ENCODE measurements around the gene TMEM187.

Gene TMEM187

DNA sequence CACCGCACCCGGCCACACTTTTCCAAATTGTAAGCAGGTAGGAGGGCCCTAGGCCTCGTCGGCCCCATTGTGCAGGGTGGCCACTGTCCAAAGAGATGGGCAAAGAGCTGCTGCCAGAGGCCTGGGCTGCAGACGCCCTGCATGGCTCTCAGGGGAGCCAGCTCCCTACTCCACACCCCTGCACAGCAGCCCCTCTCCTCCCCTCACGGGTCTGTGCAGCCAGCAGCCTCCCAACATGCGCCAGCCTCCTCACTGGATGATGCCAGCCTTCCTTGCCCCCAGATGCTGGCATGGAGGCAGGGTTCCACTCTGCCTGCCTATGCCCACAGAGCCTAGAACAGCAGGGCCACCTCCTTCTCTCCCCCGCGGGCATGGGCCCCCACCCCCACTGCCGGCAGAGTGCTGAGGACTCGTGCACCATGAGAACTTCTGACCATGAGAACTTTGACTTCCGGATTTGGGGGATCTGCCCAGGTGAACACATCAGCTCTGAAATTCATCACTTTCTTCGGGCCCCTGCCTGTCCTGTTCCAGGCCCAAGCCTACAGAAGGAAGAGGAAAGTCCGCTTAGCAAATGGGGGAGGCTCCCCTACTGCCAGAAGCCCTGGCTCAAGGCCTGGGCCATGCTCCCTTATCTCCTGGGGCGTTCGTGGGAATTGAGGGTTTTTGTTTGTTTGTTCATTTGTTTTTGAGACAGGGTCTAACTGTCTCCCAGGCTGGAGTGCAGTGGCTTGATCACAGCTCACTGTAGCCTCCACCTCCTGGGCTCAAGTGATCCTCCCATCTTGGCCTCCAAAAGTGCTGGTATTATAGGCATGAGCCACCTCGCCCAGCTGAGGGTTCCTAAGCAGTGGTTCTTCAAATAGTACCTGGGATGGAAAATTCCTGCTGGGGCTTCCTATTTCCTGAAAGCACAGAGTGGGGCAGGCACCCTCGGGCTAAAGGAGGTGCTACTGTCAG is 39.1 kb downstream of the TMEM187 start:
- DNase-seq (ENCODE audit: low spot score in 2 of 2) (no peak), ATAC-seq (no peak)
- H3K4me3 Mint-ChIP-seq, result no peak overlapping the region
- no peaks in the 10 kb centered on the region for H3K9me3 Mint-ChIP-seq
- peak overlapping the region; percentile 60 for H3K27ac Mint-ChIP-seq
- H3K4me1 Mint-ChIP-seq, result peaks cover 7% of the 10 kb centered on the region
- peaks cover 87% of the 10 kb centered on the region for H3K36me3 Mint-ChIP-seq

DNA sequence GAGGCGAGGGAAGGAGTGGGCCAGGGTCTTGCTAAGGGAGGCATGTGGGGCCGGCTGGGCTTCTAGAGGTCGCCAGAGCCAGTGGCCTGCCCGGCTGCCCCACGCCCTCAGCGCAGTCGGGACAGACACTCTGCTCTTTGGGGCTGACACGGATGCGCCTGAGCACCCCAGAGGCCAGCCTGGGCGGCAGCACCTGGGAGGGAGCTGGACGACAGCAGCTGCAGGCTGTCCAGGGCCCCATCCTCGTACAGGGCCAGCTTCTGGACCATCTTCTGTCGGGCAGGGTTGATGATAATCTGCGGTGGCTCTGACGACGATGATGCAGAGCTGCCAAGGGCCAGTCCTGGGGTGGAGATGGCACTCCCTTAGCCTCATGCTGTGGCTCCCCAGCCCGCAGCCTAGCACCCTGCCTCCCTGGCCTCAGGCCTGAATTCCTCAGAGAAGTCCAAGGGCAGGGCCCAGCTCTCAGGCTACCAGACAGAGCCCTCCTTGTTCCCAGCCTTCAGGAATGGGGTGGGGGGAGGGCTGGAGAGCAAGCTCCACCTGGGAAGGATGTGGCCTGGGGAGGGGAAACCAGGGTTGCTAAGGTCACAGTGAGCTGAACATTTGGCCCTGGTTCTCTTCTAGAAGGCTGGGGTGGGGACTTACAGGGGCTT is 39.9 kb downstream of the TMEM187 start:
- H3K4me1 Mint-ChIP-seq, result peaks cover 7% of the 10 kb centered on the region
- no peaks in the 10 kb centered on the region for H3K9me3 Mint-ChIP-seq
- peaks cover 92% of the 10 kb centered on the region for H3K36me3 Mint-ChIP-seq

DNA sequence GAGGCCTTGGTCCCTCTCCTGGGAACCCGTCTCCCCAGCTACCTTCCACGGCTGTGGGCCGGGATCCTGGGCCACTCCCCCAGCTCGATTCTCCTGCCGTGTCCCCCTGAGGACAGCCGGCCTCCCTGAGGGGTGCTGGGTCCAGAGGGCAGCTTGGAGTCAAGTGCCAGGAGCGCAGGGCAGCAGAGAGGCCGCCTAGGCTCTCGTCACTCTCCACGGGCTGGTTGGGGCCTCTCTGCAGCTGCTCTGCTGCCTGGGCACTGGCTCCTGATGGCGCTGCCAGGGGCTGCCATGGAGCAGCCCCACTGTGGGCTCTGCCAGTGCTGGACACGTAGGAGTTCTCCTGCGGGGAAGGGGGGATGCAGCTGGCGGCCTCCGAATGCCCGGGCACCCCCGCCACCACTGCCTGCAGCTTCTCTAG is 40.5 kb downstream of the TMEM187 start:
- DNase-seq (ENCODE audit: low spot score in 2 of 2) (no peak), ATAC-seq (no peak)
- no peak overlapping the region for H3K4me3 Mint-ChIP-seq
- H3K9me3 Mint-ChIP-seq, result no peaks in the 10 kb centered on the region
- peaks cover 92% of the 10 kb centered on the region for H3K36me3 Mint-ChIP-seq
- peaks cover 7% of the 10 kb centered on the region for H3K4me1 Mint-ChIP-seq
- H3K27ac Mint-ChIP-seq, result peak overlapping the region; percentile 48

More for the DNA sequence above, 39.9 kb downstream of the TMEM187 start:
- H3K27ac Mint-ChIP-seq, result peak overlapping the region; percentile 60
- H3K4me3 Mint-ChIP-seq, result no peak overlapping the region
- ATAC-seq (no peak), DNase-seq (ENCODE audit: low spot score in 2 of 2) (no peak)

DNA sequence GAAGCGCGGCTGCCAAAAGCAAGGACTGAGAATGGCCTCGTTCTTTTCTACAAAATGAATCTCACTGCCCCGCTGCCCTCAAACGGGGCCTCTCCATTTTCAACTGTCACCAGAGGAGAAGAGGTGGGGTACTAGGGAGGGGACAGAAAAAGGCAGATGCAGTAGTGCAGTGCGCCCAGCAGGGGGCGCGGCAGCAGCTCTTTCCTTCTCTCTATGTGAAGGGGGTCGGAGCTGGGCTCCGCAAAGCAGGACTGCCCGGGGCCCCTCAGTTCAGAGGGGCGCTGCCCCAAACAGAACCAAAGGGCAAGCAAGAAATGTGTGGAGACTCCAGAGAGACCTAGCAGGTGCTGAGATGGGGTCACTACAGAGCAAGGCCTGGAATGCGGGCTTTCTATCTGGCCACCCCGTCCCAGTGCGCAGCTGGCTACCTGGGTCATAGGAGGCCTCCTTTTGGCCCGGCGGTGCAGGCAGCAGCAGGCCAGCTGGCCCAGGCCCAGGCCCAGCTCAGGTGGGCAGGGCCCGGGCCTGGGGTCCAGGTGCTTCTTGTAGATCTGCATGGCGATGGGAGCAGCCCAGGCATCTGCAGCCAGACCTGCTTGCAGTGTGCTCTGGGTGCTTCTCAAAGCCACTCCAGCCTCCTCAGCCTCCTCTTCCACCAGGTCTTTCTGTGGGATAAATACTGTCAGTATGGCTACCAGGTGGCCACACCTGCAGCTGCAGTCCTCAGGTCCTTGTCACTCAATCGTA is 41.2 kb downstream of the TMEM187 start:
- peaks cover 92% of the 10 kb centered on the region for H3K36me3 Mint-ChIP-seq
- ATAC-seq (peak; percentile 78), DNase-seq (ENCODE audit: low spot score in 2 of 2) (peak in 1 of 2 donors; percentile 65)
- H3K4me3 Mint-ChIP-seq, result no peak overlapping the region
- H3K4me1 Mint-ChIP-seq, result peaks cover 7% of the 10 kb centered on the region
- H3K27ac Mint-ChIP-seq, result peak overlapping the region; percentile 48
- no peaks in the 10 kb centered on the region for H3K9me3 Mint-ChIP-seq

DNA sequence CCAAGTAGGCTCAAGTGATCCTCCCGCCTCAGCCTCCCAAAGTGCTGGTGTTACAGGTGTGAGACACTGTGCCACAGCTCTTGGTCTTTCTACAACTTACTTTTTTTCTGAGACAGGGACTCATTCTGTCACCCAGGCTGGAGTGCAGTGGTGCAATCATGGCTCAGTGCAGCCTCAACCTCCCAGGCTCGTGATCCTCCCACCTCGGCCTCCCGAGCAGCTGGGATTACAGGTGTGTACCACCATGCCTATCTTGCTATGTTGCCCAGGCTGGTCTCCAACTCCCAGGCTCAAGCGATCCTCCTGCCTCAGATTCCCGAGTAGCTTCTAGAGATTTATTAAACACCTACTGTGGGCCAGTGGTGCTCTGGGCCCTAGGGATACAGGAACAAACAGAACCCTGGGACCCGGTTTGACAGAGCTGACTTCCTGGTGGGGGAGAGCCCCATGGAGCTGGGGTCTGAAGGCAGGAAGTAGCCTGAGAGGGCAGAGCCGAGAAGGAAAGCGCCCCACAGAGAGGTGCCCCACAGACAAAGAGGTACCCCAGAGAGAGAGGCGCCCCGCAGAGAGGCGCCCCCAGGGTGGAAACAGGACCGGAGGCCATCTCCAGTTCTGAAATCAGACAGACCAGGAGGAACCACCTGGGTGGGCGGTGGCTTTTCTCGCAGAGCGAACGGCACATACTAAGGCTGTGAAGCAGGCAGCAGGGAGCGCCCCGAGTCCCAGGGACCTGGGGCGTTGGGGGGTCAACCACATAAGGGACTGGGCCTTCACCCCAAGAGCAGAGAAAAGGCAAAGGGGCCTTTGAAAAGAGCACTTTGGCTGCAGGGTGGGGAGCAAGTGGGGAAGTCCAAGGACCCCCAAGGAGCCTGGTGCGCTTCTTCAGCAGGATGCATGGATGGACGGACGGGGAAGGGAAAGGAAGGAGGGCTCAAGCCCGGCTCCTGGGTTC is 42.2 kb downstream of the TMEM187 start:
- ATAC-seq (no peak), DNase-seq (ENCODE audit: low spot score in 2 of 2) (no peak)
- Mint-ChIP-seq H3K9me3 (no peaks in the 10 kb centered on the region), H3K27ac (peak overlapping the region; percentile 48), H3K36me3 (peaks cover 87% of the 10 kb centered on the region), H3K4me3 (no peak overlapping the region), H3K4me1 (peaks cover 7% of the 10 kb centered on the region)

DNA sequence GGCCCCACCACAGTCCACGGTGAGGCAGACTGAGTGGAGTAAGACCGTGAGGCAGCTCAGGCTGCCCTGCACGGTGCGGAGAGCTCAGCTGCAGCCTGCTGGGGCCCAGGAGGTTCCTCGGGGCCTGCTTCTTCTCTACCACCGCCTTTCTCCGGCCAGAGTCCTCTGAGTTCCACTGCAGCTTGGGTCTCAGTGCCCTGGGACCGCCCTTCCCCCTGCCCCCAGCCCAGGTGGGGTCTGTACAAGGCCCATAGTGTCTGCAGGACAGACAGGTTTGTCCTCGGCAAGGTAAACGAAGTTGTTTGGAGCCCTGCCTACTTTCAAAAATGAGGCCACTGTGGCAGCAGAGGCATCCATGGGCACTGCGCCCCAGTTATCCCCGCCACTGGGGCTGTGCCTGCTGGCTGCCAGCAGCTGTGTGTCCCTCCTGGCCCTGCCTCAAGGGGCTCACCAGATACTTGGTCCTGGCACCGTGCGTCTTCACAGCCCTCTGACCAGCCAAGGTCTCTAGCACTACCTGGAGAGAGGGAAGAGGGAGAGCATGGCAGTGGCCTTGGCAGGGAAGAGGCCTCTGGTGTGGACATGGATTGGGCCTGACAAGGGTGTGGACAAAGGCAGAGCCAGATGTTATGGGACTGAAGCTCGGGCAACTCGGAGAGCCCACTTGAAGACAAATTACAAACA is 43.2 kb downstream of the TMEM187 start:
- Mint-ChIP-seq H3K9me3 (no peaks in the 10 kb centered on the region), H3K36me3 (peaks cover 86% of the 10 kb centered on the region), H3K4me3 (peak overlapping the region; percentile 37), H3K4me1 (peaks cover 7% of the 10 kb centered on the region), H3K27ac (peak overlapping the region; percentile 93)
- ATAC-seq (no peak), DNase-seq (ENCODE audit: low spot score in 2 of 2) (no peak)

DNA sequence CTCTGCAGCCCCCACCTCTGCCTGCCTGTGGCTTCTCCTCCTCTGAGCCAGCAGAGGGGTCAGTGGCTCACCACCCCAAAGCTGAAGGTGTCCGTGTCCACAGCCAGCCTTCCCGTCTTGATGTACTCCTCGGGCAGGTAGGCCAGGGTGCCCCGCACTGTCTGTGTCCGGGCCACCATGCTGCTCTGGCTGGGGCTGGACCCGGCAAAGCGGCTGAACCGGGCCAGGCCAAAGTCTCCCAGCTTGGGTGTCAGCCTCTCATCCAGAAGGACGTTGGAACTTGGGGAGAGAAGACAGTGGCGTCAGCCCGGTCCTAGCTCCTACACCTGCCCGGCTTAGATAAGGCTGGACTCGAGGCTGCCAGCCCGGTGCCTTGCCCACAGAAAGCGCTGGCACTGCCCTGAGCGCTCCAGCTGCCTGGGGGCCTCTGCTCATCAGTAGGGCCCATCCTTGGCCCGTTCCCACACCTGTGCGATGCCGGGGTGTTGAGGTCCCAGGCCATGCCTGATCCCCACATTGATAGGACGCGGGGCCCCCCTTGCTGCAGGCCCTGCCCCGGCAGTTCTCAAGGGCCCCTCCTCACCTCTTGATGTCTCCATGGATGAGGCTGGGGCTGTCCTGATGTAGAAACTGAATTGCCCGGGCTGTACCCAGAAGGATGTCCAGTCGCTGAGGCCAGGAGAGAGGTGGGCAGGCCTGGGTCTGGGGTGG is 44.0 kb downstream of the TMEM187 start:
- Mint-ChIP-seq H3K4me3 (peak overlapping the region; percentile 37), H3K36me3 (peaks cover 81% of the 10 kb centered on the region), H3K4me1 (peaks cover 13% of the 10 kb centered on the region), H3K9me3 (no peaks in the 10 kb centered on the region), H3K27ac (peak overlapping the region; percentile 93)
- DNase-seq (ENCODE audit: low spot score in 2 of 2) (no peak), ATAC-seq (no peak)

DNA sequence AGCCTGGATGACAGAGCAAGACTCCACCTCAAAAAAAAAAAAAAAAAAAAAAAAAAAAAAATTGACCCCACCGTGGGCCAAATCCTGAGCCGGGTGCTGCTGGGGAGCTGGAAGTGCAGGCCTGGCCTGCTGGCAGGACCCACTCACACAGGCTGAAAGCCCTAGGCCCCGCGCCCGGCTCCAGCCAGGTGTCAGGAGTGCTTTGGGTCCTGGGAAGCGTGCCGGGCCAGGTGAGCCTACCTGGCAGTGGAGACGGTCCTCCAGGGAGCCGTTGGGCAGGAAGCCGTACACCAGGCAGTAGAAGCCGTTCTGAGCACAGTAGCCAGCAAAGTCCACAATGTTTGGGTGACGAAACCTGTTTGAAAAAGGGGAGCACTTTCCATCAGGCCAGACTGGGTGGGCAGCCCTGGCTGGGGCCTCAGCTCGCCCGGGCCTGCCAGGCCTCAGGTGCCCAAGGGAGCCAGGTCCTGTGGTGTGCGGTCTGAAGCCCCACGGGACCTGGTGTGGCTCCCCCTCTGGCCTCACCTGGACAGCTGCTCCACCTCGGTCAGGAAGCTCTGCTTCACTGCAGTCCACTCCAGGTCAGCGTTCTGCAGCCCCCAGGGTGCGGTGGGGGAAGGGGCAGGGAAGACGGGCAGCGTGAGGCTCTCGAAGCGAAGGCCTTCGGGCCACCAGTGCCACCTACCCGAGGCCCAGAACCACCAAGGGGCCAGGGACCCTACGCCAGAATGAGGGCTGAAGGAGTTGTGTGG is 45.4 kb downstream of the TMEM187 start:
- peaks cover 71% of the 10 kb centered on the region for H3K36me3 Mint-ChIP-seq
- H3K9me3 Mint-ChIP-seq, result no peaks in the 10 kb centered on the region
- peak overlapping the region; percentile 82 for H3K4me3 Mint-ChIP-seq
- no peak for ATAC-seq
- no peak for DNase-seq (ENCODE audit: low spot score in 2 of 2)
- peaks cover 13% of the 10 kb centered on the region for H3K4me1 Mint-ChIP-seq
- H3K27ac Mint-ChIP-seq, result peak overlapping the region; percentile 95

DNA sequence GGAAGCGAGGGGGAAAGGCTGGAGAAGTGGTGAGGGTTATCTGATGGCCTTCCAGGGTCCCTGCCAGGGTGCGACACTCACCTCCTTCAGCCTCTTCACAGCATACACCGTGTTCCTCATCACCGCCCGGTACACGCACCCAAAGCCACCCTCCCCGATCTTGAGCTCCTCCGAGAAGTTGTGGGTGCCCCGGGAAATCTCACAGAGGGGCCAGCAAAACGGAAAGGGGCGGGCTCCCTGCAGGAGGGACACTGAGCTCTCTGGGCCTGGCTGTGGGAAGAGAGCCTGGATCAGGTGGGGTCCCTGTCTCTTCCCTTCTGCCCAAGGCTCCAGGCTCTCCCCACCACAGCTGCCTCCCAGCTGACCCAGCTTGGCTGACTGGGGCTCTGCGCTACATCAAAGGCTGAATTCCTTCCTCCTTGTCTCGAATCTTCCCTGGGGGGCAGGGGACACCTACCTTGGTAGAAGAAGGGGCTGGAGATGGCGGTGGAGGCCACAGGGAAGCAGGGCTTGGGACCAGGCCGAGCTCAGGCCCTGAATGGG is 46.0 kb downstream of the TMEM187 start:
- no peak for ATAC-seq
- Mint-ChIP-seq H3K36me3 (peaks cover 65% of the 10 kb centered on the region), H3K27ac (peak overlapping the region; percentile 95)

DNA sequence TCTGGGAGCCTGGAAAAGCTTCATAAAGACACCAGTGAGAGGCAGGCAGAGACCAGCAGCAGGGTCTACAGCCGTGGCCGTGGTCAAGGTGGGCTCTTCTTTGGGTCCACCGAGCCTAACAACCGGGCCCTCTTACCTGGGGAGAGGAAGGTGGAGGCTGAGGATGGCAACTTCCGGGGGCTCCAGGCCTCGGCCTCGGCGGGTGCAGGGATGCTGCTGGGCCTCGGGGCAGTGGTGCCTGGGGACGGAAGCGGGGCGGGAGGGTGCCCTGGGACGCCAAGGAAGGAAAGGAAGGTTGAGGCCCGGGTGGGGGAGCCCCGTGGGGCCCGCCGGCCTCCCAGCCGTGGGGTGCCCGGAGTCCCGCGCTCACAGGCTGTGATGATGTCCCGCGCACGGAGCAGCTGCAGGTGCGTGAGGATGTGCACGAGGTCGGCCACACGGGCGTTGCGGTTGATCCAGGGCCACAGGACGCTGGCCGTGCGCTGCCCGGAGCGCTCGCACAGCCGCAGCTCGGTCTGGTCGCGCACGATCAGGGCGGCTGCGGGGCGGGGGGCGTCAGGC is 46.6 kb downstream of the TMEM187 start:
- Mint-ChIP-seq H3K9me3 (no peaks in the 10 kb centered on the region), H3K36me3 (peaks cover 60% of the 10 kb centered on the region)
- peak in 1 of 2 donors; percentile 55 for DNase-seq (ENCODE audit: low spot score in 2 of 2)

More for the DNA sequence above, 46.0 kb downstream of the TMEM187 start:
- Mint-ChIP-seq H3K4me1 (peaks cover 13% of the 10 kb centered on the region), H3K9me3 (no peaks in the 10 kb centered on the region), H3K4me3 (peak overlapping the region; percentile 82)
- no peak for DNase-seq (ENCODE audit: low spot score in 2 of 2)

DNA sequence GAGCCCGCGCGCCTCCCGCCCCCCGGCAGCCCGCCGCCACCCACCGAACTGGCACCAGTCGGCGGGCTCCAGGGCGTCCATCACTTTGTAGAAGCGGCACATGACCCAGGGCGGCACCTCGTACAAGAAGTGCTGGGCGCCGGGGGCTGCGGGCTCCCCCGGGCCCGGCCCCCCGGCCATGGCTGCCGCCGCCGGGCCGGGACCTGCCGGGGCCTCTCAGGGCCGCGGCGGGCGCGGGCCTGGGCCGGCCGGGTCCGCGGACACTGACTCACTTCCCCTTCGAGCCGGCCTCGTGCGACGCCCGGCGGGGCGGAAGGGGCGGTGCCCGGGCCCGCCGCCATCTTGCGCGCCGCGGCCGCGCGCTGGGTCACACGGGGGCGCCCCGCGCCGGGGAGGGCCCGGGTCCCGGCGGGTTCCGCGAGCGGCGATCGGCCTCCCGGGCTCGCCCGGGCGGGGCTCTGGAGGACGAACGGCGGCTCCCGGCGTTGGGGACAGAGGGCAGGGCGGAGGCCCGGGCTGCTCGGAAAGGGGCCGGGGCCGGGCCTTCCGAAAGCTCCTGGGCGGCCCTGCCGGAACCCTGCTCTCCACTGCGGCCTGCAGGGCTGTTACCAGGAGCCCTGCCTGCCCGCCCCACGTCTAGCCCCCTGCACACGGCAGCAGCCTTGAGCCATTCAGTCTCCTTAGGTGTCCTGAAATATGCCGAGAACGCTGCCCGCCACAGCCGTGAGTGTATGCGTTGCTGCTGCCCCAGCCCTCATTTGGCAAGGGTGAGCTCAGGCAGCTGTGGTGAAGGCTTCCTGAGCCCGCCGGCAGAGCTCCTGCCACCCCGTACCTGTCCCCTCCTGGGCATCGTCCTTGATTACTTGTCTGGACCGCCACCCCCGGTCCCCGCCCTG is 47.3 kb downstream of the TMEM187 start, which contains the start of gene IRAK1:
IRAK1 (minus strand) TSS at position 270 of the 896 bp plus-strand sequence; CDS start at position 180, 90 bp downstream.
- peak; percentile 84 for ATAC-seq
- H3K4me1 Mint-ChIP-seq, result peaks cover 13% of the 10 kb centered on the region
- DNase-seq (ENCODE audit: low spot score in 2 of 2), result peak; percentile 41 to 72
- H3K4me3 Mint-ChIP-seq, result peak within 1 kb of the TSS; percentile 87
- H3K9me3 Mint-ChIP-seq, result no peaks in the 10 kb centered on the region
- peaks cover 53% of the 10 kb centered on the region for H3K36me3 Mint-ChIP-seq
- peak within 1 kb of the TSS; percentile 95 for H3K27ac Mint-ChIP-seq

More for the DNA sequence above, 46.6 kb downstream of the TMEM187 start:
- peak overlapping the region; percentile 95 for H3K27ac Mint-ChIP-seq
- H3K4me1 Mint-ChIP-seq, result peaks cover 13% of the 10 kb centered on the region
- peak; percentile 31 for ATAC-seq
- H3K4me3 Mint-ChIP-seq, result peak overlapping the region; percentile 82

Data from stimulated activated effector memory CD8-positive, alpha-beta T cell treated with anti-CD3 and anti-CD28 coated beads, Interleukin-12 subunit alpha, Interleukin-12 subunit beta, amount 100 ng/mL, for 72 hours (primary cell).